Endometrial microvascular endothelial cells (primary cell): Measurements from ENCODE around the gene POLR1G. TPM values are rescaled to one million over a fixed set of nuclear protein-coding genes. Genes with fewer than 3 reads are reported as not detected.

Experiments used
- in situ Hi-C: cut with HindIII; loops from 2 replicates; pipeline ENCODE4 v1.10.0; 2017; ENCODE audit warnings: low sequenced_read_pairs, low pct_unique_long_range_greater_than_20kb; ENCODE audit errors: inconsistent ontology term
- total RNA-seq: library from RNA; depleted of rRNA; stranded (reverse); fragments of >200 nt; gene quantifications from one replicate; pipeline ENCODE4 v1.2.3, GENCODE V29; 2015; ENCODE audit errors: inconsistent ontology term

The POLR1G gene, protein sequence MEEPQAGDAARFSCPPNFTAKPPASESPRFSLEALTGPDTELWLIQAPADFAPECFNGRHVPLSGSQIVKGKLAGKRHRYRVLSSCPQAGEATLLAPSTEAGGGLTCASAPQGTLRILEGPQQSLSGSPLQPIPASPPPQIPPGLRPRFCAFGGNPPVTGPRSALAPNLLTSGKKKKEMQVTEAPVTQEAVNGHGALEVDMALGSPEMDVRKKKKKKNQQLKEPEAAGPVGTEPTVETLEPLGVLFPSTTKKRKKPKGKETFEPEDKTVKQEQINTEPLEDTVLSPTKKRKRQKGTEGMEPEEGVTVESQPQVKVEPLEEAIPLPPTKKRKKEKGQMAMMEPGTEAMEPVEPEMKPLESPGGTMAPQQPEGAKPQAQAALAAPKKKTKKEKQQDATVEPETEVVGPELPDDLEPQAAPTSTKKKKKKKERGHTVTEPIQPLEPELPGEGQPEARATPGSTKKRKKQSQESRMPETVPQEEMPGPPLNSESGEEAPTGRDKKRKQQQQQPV
- total RNA-seq, result 13.8 TPM

- in situ Hi-C loops, result no loop called here
Observed at GRCh38 chr19:45406226-45407090, at the start of gene POLR1G. Gene POLR1G, plus strand, starts transcription at chr19:45406644. Its CDS starts 53 bp downstream, at chr19:45406697.

GRCh38 chr19:45356760-45357444 lies 49.5 kb upstream of the POLR1G start:
- in situ Hi-C loops, result no loop called here

- in situ Hi-C loops, result no loop called here
Observed at GRCh38 chr19:45357445-45357783, 49.0 kb upstream of the POLR1G start.

DNA sequence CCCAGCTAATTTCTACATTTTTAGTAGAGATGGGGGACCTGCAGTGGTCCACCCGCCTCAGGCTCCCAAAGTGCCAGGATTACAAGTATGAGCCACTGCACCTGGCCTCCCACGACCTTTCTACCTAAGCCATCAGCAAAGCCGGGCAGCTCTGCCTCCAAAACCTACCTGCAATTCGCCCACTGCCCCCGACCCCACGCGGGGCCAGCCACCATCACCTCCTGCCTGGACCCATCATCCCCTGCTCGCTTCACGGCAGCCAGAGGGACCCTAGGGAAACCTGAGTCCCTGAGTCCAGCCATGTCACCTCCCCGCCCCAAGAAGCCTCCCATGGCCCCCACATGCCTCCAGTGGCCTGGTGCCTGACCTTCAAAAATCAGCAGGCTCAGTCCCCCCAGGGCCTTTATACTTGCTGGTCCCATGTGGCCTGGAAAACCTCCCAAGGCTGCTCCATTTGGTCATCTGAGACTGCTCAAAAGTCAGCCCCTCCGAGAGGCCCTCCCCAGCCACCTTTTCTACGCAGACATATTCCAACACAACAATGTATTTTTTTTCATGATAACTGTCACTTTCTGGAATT lies 48.1 kb upstream of the POLR1G start:
- in situ Hi-C loops, result no loop called here

- in situ Hi-C loops, result no loop called here
Observed at GRCh38 chr19:45361608-45362007, 44.8 kb upstream of the POLR1G start.

DNA sequence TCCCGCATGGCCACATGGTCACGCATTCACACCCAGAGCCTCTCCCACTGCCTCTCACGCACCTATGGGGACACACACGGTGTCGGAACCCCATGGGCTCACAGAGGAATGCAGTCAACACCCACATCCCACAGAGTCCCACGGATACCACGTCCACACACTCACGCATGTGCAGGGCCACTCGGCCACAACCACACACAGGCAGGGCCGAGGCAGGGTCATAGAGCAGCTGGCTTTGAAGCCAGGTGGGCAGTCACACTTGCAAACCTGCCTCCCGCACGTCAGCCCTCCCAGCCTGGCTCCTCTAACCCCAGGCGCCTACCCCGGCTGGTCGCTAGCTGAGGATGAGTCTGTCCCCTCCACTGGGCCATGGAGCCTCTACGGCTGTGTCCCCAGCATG lies 44.2 kb upstream of the POLR1G start:
- in situ Hi-C loops, result no loop called here

- in situ Hi-C loops, result no loop called here
Observed at GRCh38 chr19:45363861-45364459, 42.5 kb upstream of the POLR1G start.

- in situ Hi-C loops, result no loop called here
Observed at GRCh38 chr19:45364696-45365095, 41.7 kb upstream of the POLR1G start.

DNA sequence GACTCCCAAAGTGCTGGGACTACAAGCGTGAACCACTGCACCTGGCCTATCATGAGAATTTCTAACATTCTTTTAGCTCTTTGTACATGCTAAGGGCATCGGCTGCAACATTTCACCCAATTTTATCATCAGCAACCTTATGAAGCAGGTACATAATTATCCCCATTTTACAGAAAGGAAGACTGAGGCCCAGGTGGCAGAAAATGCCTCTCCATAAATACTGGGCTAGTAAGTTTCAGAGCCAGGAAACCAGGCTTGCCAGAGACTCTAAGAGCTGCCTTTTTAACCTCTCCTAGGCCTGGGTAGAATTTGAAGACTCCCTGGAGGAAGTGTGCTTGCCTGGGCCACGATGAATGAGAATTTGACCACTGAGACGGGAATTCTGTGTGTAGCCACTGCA lies 38.3 kb upstream of the POLR1G start:
- in situ Hi-C loops, result no loop called here

- in situ Hi-C loops, result no loop called here
Observed at GRCh38 chr19:45368737-45369340, 37.6 kb upstream of the POLR1G start.

DNA sequence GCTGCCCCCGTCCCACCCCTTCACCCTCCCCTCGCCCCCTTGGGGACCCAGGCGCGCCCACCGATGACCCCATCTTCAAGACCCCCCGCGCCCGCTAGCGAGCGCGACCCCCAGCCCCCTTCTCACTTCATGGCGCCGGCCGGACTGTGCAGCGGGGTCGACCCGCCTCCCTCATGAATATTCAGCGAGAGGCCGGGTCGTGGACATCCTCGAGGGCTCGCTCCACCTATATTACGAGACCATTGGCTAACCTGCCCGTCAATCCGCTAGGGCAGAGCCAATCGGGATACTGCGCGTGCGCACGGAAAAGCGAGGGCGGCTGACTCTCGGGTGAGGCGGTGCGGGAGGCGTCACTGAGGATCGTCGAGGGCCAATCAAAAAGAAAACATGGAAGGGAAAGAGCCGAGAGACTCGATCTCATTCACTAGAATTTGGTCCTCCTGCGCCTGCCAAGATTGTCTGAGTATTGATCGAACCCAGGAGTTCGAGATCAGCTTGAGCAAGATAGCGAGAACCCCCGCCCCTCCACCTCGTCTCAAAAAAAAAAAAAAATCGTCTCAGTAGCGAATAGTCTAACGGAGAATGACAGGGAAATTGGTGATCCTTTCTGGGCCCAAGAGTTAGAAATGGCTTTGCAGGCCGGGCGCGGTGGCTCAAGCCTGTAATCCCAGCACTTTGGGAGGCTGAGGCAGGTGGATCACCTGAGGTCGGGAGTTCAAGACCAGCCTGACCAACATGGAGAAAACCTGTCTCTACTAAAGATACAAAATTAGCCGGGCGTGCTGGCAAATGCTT lies 35.8 kb upstream of the POLR1G start, which contains the start of gene ERCC2:
ERCC2 (minus strand) TSS at position 164 of the 795 bp plus-strand sequence; CDS start at position 131, 33 bp downstream.
- in situ Hi-C loops, result no loop called here

GRCh38 chr19:45376045-45376724 lies 30.3 kb upstream of the POLR1G start:
- in situ Hi-C loops, result no loop called here

DNA sequence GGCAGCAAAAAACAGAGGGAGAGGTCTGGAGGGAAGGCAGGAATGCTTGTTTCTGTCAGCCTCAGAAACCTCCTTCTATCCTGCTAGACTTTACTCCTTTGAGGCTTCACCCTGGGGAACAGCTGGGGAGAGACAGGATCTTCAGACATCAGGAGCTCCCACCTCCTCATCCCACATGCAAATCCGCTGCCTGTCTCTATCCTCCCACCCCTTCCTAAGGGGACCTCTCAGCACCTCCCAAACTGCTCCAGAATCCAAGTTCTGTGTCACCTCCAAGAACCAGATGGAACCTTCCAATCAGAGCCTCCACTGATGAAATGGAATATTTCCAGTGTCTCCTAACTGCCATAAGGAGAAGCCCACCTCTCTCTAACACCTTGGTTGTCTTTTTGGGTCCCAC lies 26.3 kb upstream of the POLR1G start:
- in situ Hi-C loops, result no loop called here

DNA sequence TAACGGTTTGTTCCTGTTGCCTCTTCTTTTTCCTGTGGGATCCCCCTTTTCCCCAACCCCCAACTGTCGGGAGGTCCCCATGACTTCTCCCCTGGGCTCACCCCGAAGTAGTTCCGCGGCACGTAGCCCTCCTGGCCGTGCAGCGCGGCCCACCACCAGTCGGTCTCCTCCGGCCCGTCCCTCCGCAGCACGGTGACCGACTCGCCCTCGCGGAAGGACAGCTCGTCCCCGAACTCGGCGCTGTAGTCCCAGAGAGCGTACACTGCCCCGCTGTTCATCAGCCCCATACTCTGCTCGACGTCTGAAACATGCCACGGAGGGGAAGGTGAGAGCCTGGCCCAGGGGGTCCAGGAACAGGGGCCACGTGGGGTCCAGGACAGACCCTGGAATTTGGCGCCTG lies 24.0 kb upstream of the POLR1G start:
- in situ Hi-C loops, result no loop called here

DNA sequence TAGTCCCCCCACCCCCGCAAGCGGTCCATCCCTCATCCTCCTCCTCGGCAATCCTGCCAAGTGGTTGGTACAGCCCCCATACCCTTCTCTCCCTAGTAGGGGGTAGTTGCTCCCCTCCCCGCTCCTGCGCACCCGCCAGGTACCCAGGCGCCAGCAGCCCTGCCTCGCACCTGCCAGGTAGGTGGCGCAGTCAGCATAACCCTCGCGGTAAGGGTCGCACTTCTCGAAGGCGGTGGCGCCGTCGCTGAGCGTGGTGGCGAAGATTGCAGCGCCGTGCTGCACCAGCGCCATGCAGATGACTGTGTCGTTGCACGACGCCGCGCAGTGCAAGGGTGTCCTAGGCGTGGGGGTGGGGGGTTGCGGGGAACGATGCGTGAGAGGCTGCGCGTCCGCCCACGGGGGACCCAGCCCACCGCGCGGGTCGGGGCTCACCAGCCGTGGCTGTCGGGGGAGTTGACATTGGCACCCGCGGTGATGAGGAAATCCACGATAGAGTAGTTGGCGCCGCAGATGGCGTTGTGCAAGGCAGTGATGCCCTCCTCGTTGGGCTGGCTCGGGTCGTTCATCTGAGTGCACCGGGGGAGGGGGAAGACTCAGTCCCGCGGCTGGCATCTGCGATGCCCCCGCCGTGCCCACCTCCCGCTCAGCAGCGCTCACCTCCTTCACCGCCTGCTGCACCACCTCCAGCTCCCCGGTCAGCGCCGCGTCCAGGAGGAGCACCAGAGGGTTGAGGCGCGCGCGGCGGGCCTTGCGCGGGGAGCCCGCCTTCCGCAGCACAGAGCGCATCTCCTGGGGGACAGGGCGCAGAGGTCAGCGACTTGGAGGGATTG lies 20.8 kb upstream of the POLR1G start:
- in situ Hi-C loops, result no loop called here

- in situ Hi-C loops, result no loop called here
Observed at GRCh38 chr19:45391346-45391745, 15.1 kb upstream of the POLR1G start.
